Femur (tissue), 1 donor: ENCODE data around the gene PNRC1.
"Not testable (repeated sequence)": the region's sequence is repeated elsewhere in the genome, so short reads cannot be mapped to it uniquely, and the experiment has no call there.

Source experiments
- DNase-seq: peaks from one replicate; pipeline ENCODE4 v3.0.0-alpha.2; 2017

The PNRC1 gene

DNA sequence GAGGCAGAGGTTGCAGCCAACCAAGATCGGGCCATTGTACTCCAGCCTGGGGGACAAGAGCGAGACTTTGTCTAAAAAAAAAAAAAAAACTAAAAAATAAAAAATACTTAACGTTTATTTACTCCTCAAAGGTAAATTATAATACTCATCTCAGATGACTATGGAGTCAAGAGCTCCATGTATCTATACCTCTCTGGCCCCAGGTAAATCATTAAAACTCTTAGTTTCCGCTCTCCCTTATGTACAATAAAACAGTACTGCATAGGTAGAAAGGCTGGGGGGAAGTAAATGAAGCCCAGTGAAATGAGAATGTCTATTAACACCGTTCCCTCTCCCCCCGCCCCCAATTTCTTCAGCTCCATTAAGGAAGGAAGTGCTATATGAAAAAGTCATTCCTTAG is 36.2 kb downstream of the PNRC1 start:
- DNase-seq: no peak

DNA sequence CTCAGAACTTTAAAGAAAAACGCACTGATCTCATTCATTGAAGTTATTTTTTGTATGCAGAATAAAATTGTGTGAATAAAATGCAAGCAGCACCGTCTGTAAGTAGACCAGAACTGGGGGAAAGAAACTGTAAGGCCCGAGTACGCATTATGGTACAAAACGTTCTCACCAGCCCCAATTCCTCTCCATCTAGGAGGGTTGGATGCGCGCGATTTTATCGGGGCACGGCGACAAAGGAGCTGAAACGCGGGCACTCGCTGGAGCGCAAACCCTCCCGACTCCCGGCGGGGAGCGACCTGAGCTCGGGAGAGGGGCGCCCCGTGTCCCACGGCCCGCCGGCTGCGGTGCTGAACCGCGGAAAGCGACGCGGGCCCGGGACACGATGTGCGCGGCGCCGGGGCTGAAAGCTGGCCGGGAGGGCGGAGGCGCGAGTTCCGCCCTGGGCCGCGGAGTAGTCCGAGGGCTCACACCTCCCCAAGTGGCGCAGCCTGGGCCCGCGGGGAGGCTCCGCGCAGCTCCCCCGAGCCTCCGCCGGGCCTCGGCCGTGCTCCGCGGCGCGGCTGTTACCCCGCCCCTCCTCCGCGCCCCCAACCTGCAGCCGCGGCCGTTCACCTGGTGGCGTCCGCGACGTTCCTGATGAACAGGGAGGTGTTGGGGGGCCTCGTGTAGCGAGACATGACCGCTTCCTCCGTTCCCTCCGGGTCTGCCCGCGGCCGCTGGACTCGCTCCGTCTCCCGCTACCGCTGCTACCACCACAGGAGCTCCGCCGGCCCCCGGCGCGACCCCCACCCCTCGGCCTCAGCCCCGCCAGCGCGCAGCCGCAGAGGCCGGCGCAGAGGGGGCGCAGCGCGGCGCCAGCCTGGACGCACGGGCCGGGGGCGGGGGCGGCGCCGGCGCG is 36.9 kb downstream of the PNRC1 start, which contains the start of gene SRSF12:
SRSF12 (minus strand) TSS at position 861 of the 898 bp plus-strand sequence; CDS start at position 677, 184 bp downstream.
- DNase-seq: peak; percentile 47

DNA sequence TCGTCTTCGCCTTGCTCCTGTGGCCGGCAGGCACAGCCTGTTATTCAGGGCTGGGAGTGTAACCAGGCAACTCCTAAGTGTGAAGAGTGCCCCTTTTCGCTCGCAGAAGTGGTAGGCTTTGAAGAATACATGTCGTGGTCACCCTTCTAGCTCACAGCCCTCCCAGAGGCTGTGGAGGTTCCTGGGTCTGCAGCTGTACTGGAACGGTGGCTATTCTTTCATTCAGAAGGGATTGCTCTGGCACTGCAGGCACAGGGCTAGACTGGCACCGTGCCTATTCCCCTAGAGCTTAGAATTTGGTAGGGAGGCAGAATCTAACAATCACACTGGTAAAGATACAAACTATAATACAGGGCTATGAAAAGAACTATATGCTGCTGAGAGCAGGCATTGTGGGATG is 38.4 kb downstream of the PNRC1 start:
- no peak for DNase-seq

DNA sequence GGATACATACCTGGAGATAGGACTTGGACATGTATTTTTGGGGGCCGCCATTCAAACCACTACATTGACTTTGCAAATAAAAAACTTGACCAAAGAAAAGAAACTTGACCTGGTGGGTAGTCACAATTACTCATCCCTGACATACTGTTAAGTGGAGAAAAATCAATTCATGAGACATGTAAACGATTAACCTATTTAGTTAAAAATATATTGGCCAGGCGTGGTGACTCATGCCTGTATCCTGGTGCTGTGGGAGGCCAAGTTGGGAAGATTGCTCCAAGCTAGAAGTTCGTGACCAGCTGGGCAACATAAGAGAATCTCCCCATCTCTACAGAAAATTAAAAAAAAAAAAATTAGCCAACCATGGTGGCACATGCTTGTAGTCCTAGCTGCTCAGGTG is 39.8 kb downstream of the PNRC1 start:
- no peak for DNase-seq

DNA sequence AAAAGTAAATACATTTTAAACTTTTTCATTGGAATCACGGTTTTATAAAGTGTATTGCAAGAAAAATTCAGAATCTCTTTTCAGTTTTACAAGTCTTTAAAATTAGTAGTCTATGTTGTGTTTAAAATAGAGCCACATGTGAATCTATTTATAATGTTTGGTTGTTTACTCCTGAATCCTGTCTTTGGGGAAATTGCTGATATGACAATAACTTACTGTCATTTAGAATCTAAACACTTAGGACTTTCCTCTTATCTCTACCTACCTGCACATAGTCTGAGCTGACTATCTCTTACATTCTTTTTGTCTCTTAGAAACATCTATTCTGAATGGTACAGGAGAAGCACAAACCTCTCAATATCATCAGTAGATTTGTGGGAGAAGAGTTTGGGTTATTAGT is 41.4 kb downstream of the PNRC1 start:
- DNase-seq: no peak

DNA sequence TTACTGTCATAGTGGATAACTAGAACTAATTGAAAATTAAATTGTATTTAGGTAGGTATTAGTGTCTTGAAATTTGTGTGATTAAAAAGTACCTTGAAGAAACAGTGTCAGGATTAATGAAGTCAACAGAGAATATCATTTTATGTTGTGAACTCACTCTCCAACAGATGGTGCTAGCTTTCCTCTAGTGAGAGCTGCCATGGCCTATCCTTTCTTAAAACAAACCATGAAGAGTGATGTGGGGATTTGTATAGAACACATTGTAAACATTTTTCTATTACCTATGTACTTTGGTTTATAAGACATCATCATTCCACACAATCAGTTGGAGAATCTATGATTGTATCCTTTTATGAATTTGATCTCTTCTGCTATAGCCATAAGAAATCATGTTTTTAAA is 42.1 kb downstream of the PNRC1 start:
- no peak for DNase-seq

DNA sequence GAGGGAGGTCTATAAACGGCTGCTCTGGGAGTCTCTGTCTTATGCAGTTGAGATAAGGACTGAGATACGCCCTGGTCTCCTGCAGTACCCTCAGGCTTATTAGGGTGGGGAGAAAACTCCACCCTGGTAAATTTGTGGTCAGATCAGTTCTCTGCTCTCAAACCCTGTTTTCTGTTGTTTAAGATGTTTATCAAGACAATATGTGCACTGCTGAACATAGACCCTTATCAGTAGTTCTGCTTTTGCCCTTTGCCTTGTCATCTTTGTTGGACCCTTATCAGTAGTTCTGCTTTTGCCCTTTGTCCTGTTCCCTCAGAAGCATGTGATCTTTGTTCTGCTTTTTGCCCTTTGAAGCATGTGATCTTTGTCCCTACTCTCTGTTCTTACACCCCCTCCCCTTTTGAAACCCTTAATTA is 47.7 kb downstream of the PNRC1 start:
- not testable (repeated sequence) for DNase-seq

DNA sequence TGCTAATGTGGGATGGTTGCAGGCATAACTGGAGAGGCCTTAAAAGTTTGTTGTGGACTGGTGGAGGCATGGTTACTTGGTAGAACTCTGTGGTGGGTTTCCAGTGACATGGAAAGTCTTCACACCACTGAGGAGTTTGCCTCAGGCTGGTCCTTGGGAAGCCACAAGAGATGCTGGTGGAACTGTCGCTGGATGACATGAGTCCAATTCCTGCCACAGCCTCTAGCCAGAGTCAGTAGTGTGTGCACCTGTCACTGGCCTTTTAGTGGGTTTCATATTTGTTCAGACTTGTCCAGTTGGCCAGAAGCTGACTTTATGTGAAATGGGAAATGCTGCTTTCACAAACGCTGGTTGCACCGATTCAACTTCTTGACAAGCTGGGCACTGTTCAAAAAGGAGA is 51.0 kb downstream of the PNRC1 start:
- DNase-seq: no peak

DNA sequence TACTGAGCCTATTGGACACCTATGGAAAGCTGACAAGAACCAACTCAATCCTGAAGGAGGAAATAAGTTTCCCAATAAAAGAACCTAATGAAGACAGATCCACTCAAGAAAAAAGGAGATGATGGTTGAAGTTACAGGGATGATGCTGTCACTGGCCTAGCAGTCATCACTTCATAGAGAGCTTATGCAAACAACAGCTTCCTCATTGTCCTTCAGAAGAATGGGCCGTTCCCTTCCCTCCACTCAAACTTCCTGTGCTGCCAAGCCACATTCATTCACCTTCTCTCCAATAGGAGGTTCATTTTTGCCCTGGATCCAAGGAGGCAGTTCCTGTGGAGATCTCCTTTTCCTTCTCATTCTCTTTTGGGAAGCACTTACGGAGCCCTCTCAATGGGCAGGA is 51.5 kb downstream of the PNRC1 start:
- no peak for DNase-seq

DNA sequence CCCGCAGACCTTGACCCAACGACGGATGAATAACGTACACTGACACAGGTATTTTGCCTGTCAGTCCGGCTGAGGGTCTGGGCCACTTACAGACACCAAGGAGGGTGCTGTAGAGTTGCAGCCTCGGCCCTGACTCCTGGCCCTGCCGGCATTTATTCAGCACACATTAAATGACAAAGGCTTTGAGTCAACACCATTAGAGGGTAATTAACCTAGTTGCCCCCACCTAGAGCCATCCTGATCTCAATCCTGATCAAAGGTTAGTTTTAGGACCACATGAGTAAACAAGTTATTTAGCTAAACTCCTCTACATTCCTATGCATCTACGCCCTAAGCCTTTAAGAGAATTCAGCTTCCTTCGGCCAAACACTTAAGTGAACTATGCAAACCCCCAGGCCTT is 53.4 kb downstream of the PNRC1 start:
- DNase-seq: no peak

DNA sequence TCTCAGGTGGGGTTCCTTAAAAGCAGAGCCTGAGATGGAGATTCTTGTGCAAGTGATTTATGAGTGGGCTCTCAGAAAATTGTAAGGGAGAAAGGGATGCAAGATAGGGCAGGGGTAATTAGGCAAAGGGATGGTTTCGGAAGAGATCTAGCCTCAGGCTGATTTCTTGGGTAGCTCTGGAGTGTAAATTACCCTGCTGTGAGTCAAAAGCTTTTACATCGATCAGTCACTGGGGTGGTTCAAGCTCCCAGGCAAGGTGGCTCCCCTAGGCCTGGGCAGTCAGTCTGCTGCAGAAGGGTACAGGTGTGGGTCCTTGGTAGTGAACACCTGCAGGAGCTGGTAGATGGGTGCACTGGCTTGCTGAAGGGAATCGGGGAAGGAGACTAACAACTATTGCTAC is 54.2 kb downstream of the PNRC1 start:
- DNase-seq: no peak
